ENCODE results near the gene CD2AP. TPM values are rescaled to one million over a fixed set of nuclear protein-coding genes. Genes with fewer than 3 reads are reported as not detected.

Gene CD2AP
- total RNA-seq, 1 experiment from 2014 or later: 41.8 TPM

GRCh38 chr6:47631269-47631772 lies 153.7 kb downstream of the CD2AP start:
- H3K9me3 ChIP-seq (ENCODE audit: control insufficient read depth, insufficient read depth, low read depth, low read length): no peaks in the 10 kb centered on the region
- H3K4me3 ChIP-seq (ENCODE audit: low read depth in 2 of 2, low read length in 2 of 2): no peak overlapping the region
- no peak overlapping the region for H3K27ac ChIP-seq (ENCODE audit: low read length)
- DNase-seq (ENCODE audit: low read depth, low spot score): no peak
- H3K36me3 ChIP-seq (ENCODE audit: control insufficient read depth, insufficient read depth, low read length): no peaks in the 10 kb centered on the region
- BruUV-seq (replicated peaks): no TSS peak
- H3K27me3 ChIP-seq (ENCODE audit: control insufficient read depth, insufficient read depth, low read length): no peaks in the 10 kb centered on the region
- peak; percentile 78 for TF ChIP-seq CTCF (IDR thresholded peaks at IDR 0.05)
- TF ChIP-seq POLR2AphosphoS5 (IDR thresholded peaks at IDR 0.05; ENCODE audit: low read depth, low read length): no peak
- in situ Hi-C loops (cut with HindIII; ENCODE audit: low pct_unique_long_range_greater_than_20kb, low sequenced_read_pairs) (no loop called here), intact Hi-C loops (cut with micrococcal nuclease; ENCODE audit: unreplicated experiment) (loop anchor here (1.0 to 2.0 kb wide), 2 partner anchors 103 to 149 kb away; no protein-coding TSS in a partner anchor)
- CTCF ChIA-PET: interaction anchor here (0.5 to 1.7 kb wide), 9 partner anchors 19 to 1134 kb away, joined by 3 to 19 read pairs (median 4); no protein-coding TSS in a partner anchor
- POLR2A ChIA-PET: no interaction called here
- no peaks in the 10 kb centered on the region for H3K4me1 ChIP-seq (ENCODE audit: control insufficient read depth, insufficient read depth, low read length)
- peak; percentile 60 for ATAC-seq

- in situ Hi-C loops (cut with HindIII; ENCODE audit: low pct_unique_long_range_greater_than_20kb, low sequenced_read_pairs) (no loop called here), intact Hi-C loops (cut with micrococcal nuclease; ENCODE audit: unreplicated experiment) (loop anchor here (1.0 to 2.0 kb wide), 2 partner anchors 103 to 149 kb away; no protein-coding TSS in a partner anchor)
- Histone ChIP-seq H3K36me3 (ENCODE audit: control insufficient read depth, insufficient read depth, low read length) (no peaks in the 10 kb centered on the region), H3K27ac (ENCODE audit: low read length) (peak overlapping the region; percentile 42; the same call in 1 of the 2 replicates), H3K4me1 (ENCODE audit: control insufficient read depth, insufficient read depth, low read length) (no peaks in the 10 kb centered on the region), H3K9me3 (ENCODE audit: control insufficient read depth, insufficient read depth, low read depth, low read length) (no peaks in the 10 kb centered on the region), H3K27me3 (ENCODE audit: control insufficient read depth, insufficient read depth, low read length) (no peaks in the 10 kb centered on the region), H3K4me3 (ENCODE audit: low read depth in 2 of 2, low read length in 2 of 2) (no peak overlapping the region)
- TF ChIP-seq POLR2AphosphoS5 (IDR thresholded peaks at IDR 0.05; ENCODE audit: low read depth, low read length): no peak
- TF ChIP-seq TCF7L2 (IDR thresholded peaks at IDR 0.05; ENCODE audit: low read depth, low read length): no peak
- no peak for TF ChIP-seq CTCF (IDR thresholded peaks at IDR 0.05)
- TF ChIP-seq SIN3A (IDR thresholded peaks at IDR 0.05; ENCODE audit: borderline replicate concordance, insufficient read depth, low read depth, low read length): no peak
- ChIA-PET POLR2A (no interaction called here), CTCF (interaction anchor here (0.5 to 1.7 kb wide), 9 partner anchors 19 to 1134 kb away, joined by 3 to 19 read pairs (median 4); no protein-coding TSS in a partner anchor)
- DNase-seq (ENCODE audit: low read depth, low spot score) (no peak), ATAC-seq (no peak)
- BruUV-seq (replicated peaks): no TSS peak
Measured at GRCh38 chr6:47631797-47632196, 154.2 kb downstream of the CD2AP start.

GRCh38 chr6:47633141-47633540 lies 155.6 kb downstream of the CD2AP start:
- POLR2A ChIA-PET: no interaction called here

More at GRCh38 chr6:47633141-47633540, 155.6 kb downstream of the CD2AP start:
- ATAC-seq (0 out of 2 replicates have a peak, but pooled peaks have one; percentile 53), DNase-seq (ENCODE audit: low read depth, low spot score) (no peak)
- Histone ChIP-seq H3K9me3 (ENCODE audit: control insufficient read depth, insufficient read depth, low read depth, low read length) (no peaks in the 10 kb centered on the region), H3K36me3 (ENCODE audit: control insufficient read depth, insufficient read depth, low read length) (no peaks in the 10 kb centered on the region), H3K4me1 (ENCODE audit: control insufficient read depth, insufficient read depth, low read length) (no peaks in the 10 kb centered on the region), H3K27me3 (ENCODE audit: control insufficient read depth, insufficient read depth, low read length) (no peaks in the 10 kb centered on the region), H3K27ac (ENCODE audit: low read length) (no peak overlapping the region), H3K4me3 (ENCODE audit: low read depth in 2 of 2, low read length in 2 of 2) (no peak overlapping the region)
- in situ Hi-C loops (cut with HindIII; ENCODE audit: low pct_unique_long_range_greater_than_20kb, low sequenced_read_pairs) (no loop called here), intact Hi-C loops (cut with micrococcal nuclease; ENCODE audit: unreplicated experiment) (no loop called here)
- no TSS peak for BruUV-seq (replicated peaks)
- no peak for TF ChIP-seq TCF7L2 (IDR thresholded peaks at IDR 0.05; ENCODE audit: low read depth, low read length)
- TF ChIP-seq POLR2AphosphoS5 (IDR thresholded peaks at IDR 0.05; ENCODE audit: low read depth, low read length): no peak
- TF ChIP-seq SIN3A (IDR thresholded peaks at IDR 0.05; ENCODE audit: borderline replicate concordance, insufficient read depth, low read depth, low read length): no peak
- TF ChIP-seq, protein P1, sequence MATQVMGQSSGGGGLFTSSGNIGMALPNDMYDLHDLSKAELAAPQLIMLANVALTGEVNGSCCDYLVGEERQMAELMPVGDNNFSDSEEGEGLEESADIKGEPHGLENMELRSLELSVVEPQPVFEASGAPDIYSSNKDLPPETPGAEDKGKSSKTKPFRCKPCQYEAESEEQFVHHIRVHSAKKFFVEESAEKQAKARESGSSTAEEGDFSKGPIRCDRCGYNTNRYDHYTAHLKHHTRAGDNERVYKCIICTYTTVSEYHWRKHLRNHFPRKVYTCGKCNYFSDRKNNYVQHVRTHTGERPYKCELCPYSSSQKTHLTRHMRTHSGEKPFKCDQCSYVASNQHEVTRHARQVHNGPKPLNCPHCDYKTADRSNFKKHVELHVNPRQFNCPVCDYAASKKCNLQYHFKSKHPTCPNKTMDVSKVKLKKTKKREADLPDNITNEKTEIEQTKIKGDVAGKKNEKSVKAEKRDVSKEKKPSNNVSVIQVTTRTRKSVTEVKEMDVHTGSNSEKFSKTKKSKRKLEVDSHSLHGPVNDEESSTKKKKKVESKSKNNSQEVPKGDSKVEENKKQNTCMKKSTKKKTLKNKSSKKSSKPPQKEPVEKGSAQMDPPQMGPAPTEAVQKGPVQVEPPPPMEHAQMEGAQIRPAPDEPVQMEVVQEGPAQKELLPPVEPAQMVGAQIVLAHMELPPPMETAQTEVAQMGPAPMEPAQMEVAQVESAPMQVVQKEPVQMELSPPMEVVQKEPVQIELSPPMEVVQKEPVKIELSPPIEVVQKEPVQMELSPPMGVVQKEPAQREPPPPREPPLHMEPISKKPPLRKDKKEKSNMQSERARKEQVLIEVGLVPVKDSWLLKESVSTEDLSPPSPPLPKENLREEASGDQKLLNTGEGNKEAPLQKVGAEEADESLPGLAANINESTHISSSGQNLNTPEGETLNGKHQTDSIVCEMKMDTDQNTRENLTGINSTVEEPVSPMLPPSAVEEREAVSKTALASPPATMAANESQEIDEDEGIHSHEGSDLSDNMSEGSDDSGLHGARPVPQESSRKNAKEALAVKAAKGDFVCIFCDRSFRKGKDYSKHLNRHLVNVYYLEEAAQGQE (IDR thresholded peaks at IDR 0.05; ENCODE audit: insufficient read depth in 1 of 2, low read depth in 2 of 2, low read length in 1 of 2): no peak
- TF ChIP-seq CTCF (IDR thresholded peaks at IDR 0.05): peak; percentile 21; the same call in 1 of the 2 replicates
- CTCF ChIA-PET: interaction anchor here (0.7 kb wide), 1 partner anchor 147 kb away, joined by 3 read pairs; no protein-coding TSS in a partner anchor

Measured in Panc1 (cell line).